H9 (cell line): Measurements from ENCODE around the gene LLCFC1. TPM values are rescaled to one million over a fixed set of nuclear protein-coding genes. Genes with fewer than 3 reads are reported as not detected.

Experiments
- DNase-seq: peaks from one replicate; pipeline ENCODE4 v3.0.0-alpha.2; 2017
- H2AFZ ChIP-seq: one replicate; pipeline ENCODE4 v1.6.1; 2013; ENCODE audit warnings: mild to moderate bottlenecking, low read length, control low read depth, moderate library complexity
- H2AK5ac ChIP-seq: 2 replicates; pipeline ENCODE4 v1.6.1; 2013; ENCODE audit warnings: low read length, control low read depth, mixed read lengths; ENCODE audit not compliant: insufficient read length
- H2BK120ac ChIP-seq: one replicate; pipeline ENCODE4 v1.6.1; 2013; ENCODE audit warnings: low read depth, mild to moderate bottlenecking, low read length, control low read depth, inconsistent platforms; ENCODE audit not compliant: poor library complexity, severe bottlenecking
- H2BK12ac ChIP-seq: 2 replicates; pipeline ENCODE4 v1.6.1; 2013; ENCODE audit warnings: low read length, control low read depth, mixed read lengths, low read depth; ENCODE audit not compliant: insufficient read length
- H2BK15ac ChIP-seq: 2 replicates; pipeline ENCODE4 v1.6.1; 2013; ENCODE audit warnings: low read depth, low read length, control low read depth
- H2BK20ac ChIP-seq: one replicate; pipeline ENCODE4 v1.6.1; 2013; ENCODE audit warnings: low read depth, mild to moderate bottlenecking, low read length, control low read depth, inconsistent platforms; ENCODE audit not compliant: poor library complexity, severe bottlenecking
- H2BK5ac ChIP-seq: 2 replicates; pipeline ENCODE4 v1.6.1; 2013; ENCODE audit warnings: low read length, control low read depth, mixed read lengths; ENCODE audit not compliant: insufficient read length
- H3K14ac ChIP-seq: 2 replicates; pipeline ENCODE4 v1.6.1; 2013; ENCODE audit warnings: low read length, control low read depth; ENCODE audit not compliant: insufficient read depth
- H3K18ac ChIP-seq: 2 replicates; pipeline ENCODE4 v1.6.1; 2013; ENCODE audit warnings: low read depth, mild to moderate bottlenecking, mixed read lengths, low read length, control low read depth; ENCODE audit not compliant: insufficient read length
- H3K23ac ChIP-seq: 2 replicates; pipeline ENCODE4 v1.6.1; 2013; ENCODE audit warnings: low read length, control low read depth, mixed read lengths, low read depth; ENCODE audit not compliant: insufficient read length
- H3K23me2 ChIP-seq: 2 replicates; pipeline ENCODE4 v1.6.1; 2013; ENCODE audit warnings: low read depth, mild to moderate bottlenecking, mixed read lengths, low read length, control low read depth; ENCODE audit not compliant: insufficient read length, poor library complexity, severe bottlenecking
- H3K27ac ChIP-seq: 2 replicates; pipeline ENCODE4 v1.5.1; 2013; ENCODE audit warnings: low read length, control low read depth, mixed read lengths, low read depth; ENCODE audit not compliant: insufficient read length
- H3K27me3 ChIP-seq: 2 replicates; pipeline ENCODE4 v1.6.1; 2013; ENCODE audit warnings: low read length, control low read depth, inconsistent platforms; ENCODE audit not compliant: insufficient read depth
- H3K4ac ChIP-seq: 2 replicates; pipeline ENCODE4 v1.6.1; 2013; ENCODE audit warnings: low read depth, mild to moderate bottlenecking, control low read depth, inconsistent platforms, low read length, moderate library complexity
- H3K4me1 ChIP-seq: 2 replicates; pipeline ENCODE4 v1.6.1; 2013; ENCODE audit warnings: low read length, control low read depth, inconsistent platforms; ENCODE audit not compliant: insufficient read depth
- H3K4me2 ChIP-seq: 2 replicates; pipeline ENCODE4 v1.6.1; 2013; ENCODE audit warnings: low read length, control low read depth, mixed read lengths; ENCODE audit not compliant: insufficient read length, insufficient read depth
- H3K56ac ChIP-seq: 2 replicates; pipeline ENCODE4 v1.6.1; 2013; ENCODE audit warnings: low read depth, mild to moderate bottlenecking, mixed read lengths, low read length, control low read depth; ENCODE audit not compliant: insufficient read length
- H3K79me1 ChIP-seq: 2 replicates; pipeline ENCODE4 v1.6.1; 2013; ENCODE audit warnings: low read depth, mild to moderate bottlenecking, moderate library complexity, low read length, control low read depth, inconsistent platforms; ENCODE audit not compliant: insufficient read depth, poor library complexity, severe bottlenecking
- H3K79me2 ChIP-seq: 2 replicates; pipeline ENCODE4 v1.6.1; 2013; ENCODE audit warnings: low read length, control low read depth, inconsistent platforms; ENCODE audit not compliant: insufficient read depth
- H3K9ac ChIP-seq: 2 replicates; pipeline ENCODE4 v1.6.1; 2013; ENCODE audit warnings: low read length, control low read depth, mixed read lengths; ENCODE audit not compliant: insufficient read length; ENCODE audit errors: extremely low read depth
- H3K9me3 ChIP-seq: one replicate; pipeline ENCODE4 v1.6.1; 2013; ENCODE audit warnings: low read depth, low read length, inconsistent platforms; ENCODE audit not compliant: control insufficient read depth
- H3T11ph ChIP-seq: one replicate; pipeline ENCODE4 v1.6.1; 2013; ENCODE audit warnings: mild to moderate bottlenecking, low read length, control low read depth, inconsistent platforms
- H4K20me1 ChIP-seq: one replicate; pipeline ENCODE4 v1.6.1; 2013; ENCODE audit not compliant: control insufficient read depth, insufficient read length, insufficient read depth
- H4K5ac ChIP-seq: 2 replicates; pipeline ENCODE4 v1.6.1; 2013; ENCODE audit warnings: low read depth, mild to moderate bottlenecking, mixed read lengths, low read length, control low read depth; ENCODE audit not compliant: insufficient read length
- H4K8ac ChIP-seq: replicated peaks from 2 replicates; pipeline ENCODE4 v1.6.1; 2013; ENCODE audit warnings: low read length, control low read depth, mixed read lengths, low read depth; ENCODE audit not compliant: insufficient read length
- H4K91ac ChIP-seq: 2 replicates; pipeline ENCODE4 v1.6.1; 2013; ENCODE audit warnings: low read depth, mild to moderate bottlenecking, moderate library complexity, mixed read lengths, low read length, control low read depth; ENCODE audit not compliant: insufficient read length
- H3K27ac Mint-ChIP-seq, 3 experiments: 2 replicates in 2 of 3; 3 replicates in 1 of 3; pipeline ENCODE4 v1.8.0; 2020 to 2021; ENCODE audit warnings: mixed read lengths in 3 of 3, mild to moderate bottlenecking in 1 of 3, moderate library complexity in 1 of 3
- H3K27me3 Mint-ChIP-seq: 2 replicates; pipeline ENCODE4 v1.8.0; 2021; ENCODE audit warnings: low read depth, mild to moderate bottlenecking, moderate library complexity, mixed read lengths
- H3K36me3 Mint-ChIP-seq, 3 experiments: 2 replicates in 2 of 3; 3 replicates in 1 of 3; pipeline ENCODE4 v1.8.0; 2020 to 2021; ENCODE audit warnings: low read depth in 3 of 3, mixed read lengths in 3 of 3; ENCODE audit not compliant: insufficient read depth in 1 of 3
- H3K4me1 Mint-ChIP-seq, 2 experiments: 2 replicates each; pipeline ENCODE4 v1.8.0; 2020; ENCODE audit warnings: mixed read lengths in 2 of 2
- H3K4me3 Mint-ChIP-seq, 2 experiments: 2 replicates in 1 of 2; 3 replicates in 1 of 2; pipeline ENCODE4 v1.8.0; 2020 to 2021; ENCODE audit warnings: mild to moderate bottlenecking in 2 of 2, mixed read lengths in 2 of 2, moderate library complexity in 1 of 2
- H3K9me3 Mint-ChIP-seq, 2 experiments: 2 replicates in 1 of 2; 3 replicates in 1 of 2; pipeline ENCODE4 v1.8.0; 2020; ENCODE audit warnings: mild to moderate bottlenecking in 2 of 2, mixed read lengths in 2 of 2, moderate library complexity in 1 of 2
- WGBS: extraction: QIAGEN DNeasy Blood & Tissue Kit; methylation state at CpG from one replicate; pipeline ENCODE4 v1.1.7; 2013; ENCODE audit warnings: missing lambda C conversion rate, low lambda C conversion rate, mixed read lengths; ENCODE audit not compliant: insufficient read length; ENCODE audit errors: extremely low coverage; 5-methylcytosine and 5-hydroxymethylcytosine counted together
- total RNA-seq: library from RNA; stranded (reverse); gene quantifications from 2 replicates; pipeline ENCODE4 v1.2.1, GENCODE V29; 2021
- TF ChIP-seq, protein P1 (sequence below): fragments of 200-600 bp; sonication (generic); conservative IDR thresholded peaks from 3 replicates; pipeline ENCODE4 v1.8.0; 2021; ENCODE audit warnings: antibody characterized with exemption, mild to moderate bottlenecking

The LLCFC1 gene
- total RNA-seq, 1 experiment from 2014 or later: not detected

DNA sequence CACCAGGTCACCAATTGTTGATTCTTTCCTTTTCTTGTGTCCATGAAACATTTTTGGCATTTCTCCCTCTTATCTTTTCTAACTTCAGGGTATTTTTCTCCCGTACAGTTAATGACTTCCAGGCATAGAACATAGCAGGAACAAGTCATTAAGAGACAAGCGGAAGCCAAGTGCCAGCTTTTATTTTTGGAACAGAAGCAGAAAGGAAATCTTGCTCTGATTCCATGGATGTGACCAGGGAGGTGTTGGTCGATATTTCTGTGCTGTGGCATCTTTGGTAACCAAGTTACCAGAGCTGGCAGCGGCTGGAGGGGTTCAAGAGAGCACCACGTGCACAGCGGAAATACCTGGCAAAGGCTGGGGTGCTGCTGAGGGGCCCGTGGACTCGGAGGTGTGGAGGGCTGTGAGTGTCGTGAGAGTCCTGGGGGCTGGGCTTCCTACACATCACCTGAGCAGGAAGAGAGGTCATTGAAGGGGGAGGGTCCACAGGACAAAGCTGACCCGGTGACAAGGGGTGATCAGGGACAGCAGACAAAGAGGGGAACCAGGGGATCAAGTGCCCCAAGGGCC lies 1.8 kb downstream of the LLCFC1 start:
- Histone ChIP-seq H4K8ac (no peak overlapping the region), H3K79me1 (no peaks in the 10 kb centered on the region), H2BK12ac (no peak overlapping the region), H2BK20ac (no peak overlapping the region), H3K4ac (no peak overlapping the region), H3K9ac (no peak overlapping the region), H3K23me2 (no peaks in the 10 kb centered on the region), H4K20me1 (no peaks in the 10 kb centered on the region), H4K5ac (no peak overlapping the region), H3K27me3 (no peaks in the 10 kb centered on the region), H2BK15ac (no peak overlapping the region), H4K91ac (no peak overlapping the region), H3T11ph (no peak overlapping the region), H3K27ac (no peak overlapping the region), H2BK5ac (no peak overlapping the region), H3K23ac (no peak overlapping the region), H3K56ac (no peak overlapping the region), H3K9me3 (no peaks in the 10 kb centered on the region), H3K79me2 (no peaks in the 10 kb centered on the region), H3K18ac (no peak overlapping the region), H2AFZ (no peak overlapping the region), H2AK5ac (no peak overlapping the region), H2BK120ac (no peak overlapping the region), H3K4me1 (no peaks in the 10 kb centered on the region), H3K14ac (no peak overlapping the region), H3K4me2 (no peak overlapping the region)
- H3K4me3 Mint-ChIP-seq: no peak overlapping the region
- no peak overlapping the region; a peak in 1 of 7 replicates for H3K27ac Mint-ChIP-seq
- peaks cover 6% of the 10 kb centered on the region; the same call in 1 of the 2 replicates for H3K27me3 Mint-ChIP-seq
- peaks cover 0 to 6% of the 10 kb centered on the region in 2 experiments; a peak in 2 of 4 replicates for H3K4me1 Mint-ChIP-seq
- H3K9me3 Mint-ChIP-seq: no peaks in the 10 kb centered on the region
- TF ChIP-seq, protein P1, sequence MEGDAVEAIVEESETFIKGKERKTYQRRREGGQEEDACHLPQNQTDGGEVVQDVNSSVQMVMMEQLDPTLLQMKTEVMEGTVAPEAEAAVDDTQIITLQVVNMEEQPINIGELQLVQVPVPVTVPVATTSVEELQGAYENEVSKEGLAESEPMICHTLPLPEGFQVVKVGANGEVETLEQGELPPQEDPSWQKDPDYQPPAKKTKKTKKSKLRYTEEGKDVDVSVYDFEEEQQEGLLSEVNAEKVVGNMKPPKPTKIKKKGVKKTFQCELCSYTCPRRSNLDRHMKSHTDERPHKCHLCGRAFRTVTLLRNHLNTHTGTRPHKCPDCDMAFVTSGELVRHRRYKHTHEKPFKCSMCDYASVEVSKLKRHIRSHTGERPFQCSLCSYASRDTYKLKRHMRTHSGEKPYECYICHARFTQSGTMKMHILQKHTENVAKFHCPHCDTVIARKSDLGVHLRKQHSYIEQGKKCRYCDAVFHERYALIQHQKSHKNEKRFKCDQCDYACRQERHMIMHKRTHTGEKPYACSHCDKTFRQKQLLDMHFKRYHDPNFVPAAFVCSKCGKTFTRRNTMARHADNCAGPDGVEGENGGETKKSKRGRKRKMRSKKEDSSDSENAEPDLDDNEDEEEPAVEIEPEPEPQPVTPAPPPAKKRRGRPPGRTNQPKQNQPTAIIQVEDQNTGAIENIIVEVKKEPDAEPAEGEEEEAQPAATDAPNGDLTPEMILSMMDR: no peak
- no peak for DNase-seq
- peaks cover 0 to 3% (median 0%) of the 10 kb centered on the region in 3 experiments; a peak in 2 of 7 replicates for H3K36me3 Mint-ChIP-seq
- no CpG with 5 or more reads among the region's 10 CpGs for WGBS
